HG02642 (cell line): ENCODE data around the gene ADD3.
A peak's percentile ranks its signal among the peaks of the same experiment; 100 is the strongest.
"Not testable (repeated sequence)": the region's sequence is repeated elsewhere in the genome, so short reads cannot be mapped to it uniquely, and the experiment has no call there.

ENCODE experiments used
- ATAC-seq: cut with Tn5 transposase; IDR thresholded peaks from one replicate; pipeline ENCODE4 v1.9.1; 2021; ENCODE audit warnings: mild to moderate bottlenecking; ENCODE audit not compliant: unreplicated experiment, poor library complexity

Gene ADD3

GRCh38 chr10:110088367-110089104, 80.8 kb downstream of the ADD3 start:
- no peak for ATAC-seq

GRCh38 chr10:110091830-110092229, 84.0 kb downstream of the ADD3 start:
- ATAC-seq: no peak

- no peak for ATAC-seq
Observed at GRCh38 chr10:110093722-110094121, 85.9 kb downstream of the ADD3 start.

DNA sequence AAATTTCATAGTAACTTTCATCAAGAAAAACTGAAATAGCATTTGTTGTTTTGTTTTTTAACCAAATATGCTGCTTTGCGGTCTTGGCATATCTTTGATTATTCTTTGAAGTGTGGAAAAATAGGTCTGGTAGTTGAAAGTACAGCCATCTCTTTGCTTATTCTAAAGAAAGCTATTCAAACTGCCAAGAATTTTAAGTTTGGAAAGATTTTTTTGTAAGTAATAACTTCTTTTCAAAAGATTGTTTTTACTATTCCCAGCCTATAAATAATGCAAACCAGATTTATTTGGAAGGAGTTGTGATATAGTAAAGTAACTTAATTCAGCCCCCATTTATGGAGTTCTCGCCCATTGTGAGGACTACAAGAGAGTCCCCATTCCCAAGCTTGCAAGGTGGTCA, 87.0 kb downstream of the ADD3 start:
- ATAC-seq: no peak

GRCh38 chr10:110101464-110102144, 93.8 kb downstream of the ADD3 start:
- ATAC-seq: no peak

DNA sequence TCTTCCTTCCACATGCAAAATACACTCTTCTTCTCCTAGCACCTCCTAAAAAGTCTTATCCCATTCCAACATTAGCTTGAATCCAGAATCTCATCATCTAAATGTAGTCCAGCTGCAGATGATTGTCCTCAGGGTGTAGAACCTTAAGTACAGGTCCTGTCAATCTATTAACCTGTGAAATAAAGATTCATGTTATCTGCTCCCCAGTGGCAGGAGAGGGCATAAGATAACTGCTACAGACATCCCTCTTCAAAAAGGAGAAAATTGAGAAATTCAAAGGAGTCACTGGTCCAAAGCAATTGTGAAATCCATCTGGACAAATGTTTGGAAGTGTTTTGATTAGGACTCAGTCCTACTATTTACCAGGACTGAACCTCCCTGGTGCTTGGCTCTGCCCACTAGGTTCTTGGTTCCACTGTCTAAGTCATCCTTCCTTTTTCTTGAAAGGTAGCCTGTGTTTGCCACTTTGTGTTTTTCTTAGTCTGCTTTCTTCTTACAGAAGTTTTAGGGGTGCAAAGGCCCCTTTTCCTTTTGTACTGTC, 96.2 kb downstream of the ADD3 start:
- ATAC-seq: no peak

GRCh38 chr10:110105873-110106272, 98.1 kb downstream of the ADD3 start:
- no peak for ATAC-seq

GRCh38 chr10:110107430-110107829, 99.6 kb downstream of the ADD3 start:
- no peak for ATAC-seq

DNA sequence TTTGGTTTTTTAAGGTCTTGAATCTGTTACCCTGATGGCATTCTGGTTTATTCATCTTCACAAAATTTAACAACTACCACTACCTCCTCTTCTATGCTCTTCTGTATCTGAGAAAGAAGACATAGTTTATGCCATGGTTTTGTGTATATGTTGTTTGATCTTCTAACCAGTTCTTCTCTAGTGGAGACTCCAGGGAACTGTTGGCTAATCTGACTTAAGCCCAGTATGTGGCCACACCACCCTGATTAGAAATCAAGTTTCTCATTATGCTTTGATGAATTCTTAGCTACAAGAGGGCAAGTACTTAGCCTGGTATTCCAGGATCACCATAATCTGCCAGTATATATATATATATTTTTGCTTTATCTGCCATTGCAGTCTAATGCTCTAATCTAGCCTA, 100.1 kb downstream of the ADD3 start:
- no peak for ATAC-seq

DNA sequence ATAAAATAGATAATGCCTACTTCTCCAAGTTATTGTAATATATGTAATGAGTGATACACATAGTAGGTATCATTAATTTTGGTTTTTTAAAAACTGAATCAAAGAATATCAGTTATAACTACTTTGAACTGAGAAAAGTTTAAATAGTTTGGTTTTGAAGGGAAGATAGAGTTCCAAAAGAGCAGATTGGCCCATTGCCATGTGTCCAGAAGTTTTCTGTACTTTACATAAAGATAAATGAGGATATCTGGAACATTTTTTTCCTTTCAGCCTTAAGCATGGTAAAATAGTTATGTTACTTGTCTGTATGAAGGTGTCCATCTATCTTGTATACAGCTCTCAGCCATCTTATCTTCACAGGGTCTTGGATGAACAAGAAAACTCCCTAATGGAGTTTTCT, 101.7 kb downstream of the ADD3 start:
- no peak for ATAC-seq

- ATAC-seq: no peak
Observed at GRCh38 chr10:110110338-110110737, 102.6 kb downstream of the ADD3 start.

GRCh38 chr10:110113670-110114337, 106.0 kb downstream of the ADD3 start:
- no peak for ATAC-seq

DNA sequence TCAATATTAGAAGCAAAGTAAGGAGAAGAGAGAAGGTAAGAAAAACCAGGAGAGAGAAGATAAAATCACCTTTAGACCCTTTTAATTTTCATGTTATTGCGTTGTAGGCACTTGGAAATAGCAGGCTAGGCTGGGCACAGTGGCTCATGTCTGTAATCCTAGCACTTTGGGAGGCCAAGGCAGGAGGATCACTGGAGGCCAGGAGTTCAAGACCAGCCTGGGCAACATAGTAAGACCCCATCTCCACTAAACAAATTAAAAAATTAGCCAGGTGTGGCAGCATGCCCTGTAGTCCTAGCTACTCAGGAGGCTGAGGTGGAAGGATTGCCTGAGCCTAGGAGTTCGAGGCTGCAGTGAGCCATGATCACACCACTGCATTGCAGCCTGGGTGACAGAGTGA, 106.9 kb downstream of the ADD3 start:
- ATAC-seq: not testable (repeated sequence)

DNA sequence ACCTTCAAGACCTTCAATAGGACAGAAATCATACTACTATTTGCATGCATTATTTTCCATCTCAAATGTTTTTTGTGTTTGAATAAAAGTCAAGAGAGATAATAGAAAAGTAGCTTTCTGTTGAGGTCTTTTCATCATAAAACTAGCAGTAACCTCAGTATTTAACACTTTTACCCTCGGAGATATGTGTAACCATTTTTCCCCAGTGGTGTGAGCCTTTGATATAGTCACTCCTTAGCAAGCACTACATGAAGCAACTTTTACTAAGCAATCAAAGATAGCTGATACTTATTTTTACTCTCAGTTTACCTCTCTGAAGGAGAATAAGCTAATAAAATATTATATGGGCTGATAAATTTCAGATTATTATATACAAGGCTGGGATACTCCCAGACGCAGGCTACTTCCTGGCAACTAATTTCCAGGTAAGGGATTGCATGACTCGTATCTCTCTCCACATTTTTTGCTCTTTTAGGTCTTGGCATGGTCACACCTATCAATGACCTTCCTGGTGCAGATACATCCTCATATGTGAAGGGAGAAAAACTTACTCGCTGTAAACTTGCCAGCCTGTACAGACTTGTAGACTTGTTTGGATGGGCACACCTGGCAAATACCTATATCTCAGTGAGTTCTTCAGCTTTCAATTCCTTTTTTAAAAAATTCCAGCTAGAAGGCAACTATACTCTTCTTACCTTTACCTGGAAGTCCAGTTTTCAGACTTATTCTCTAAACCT, 108.2 kb downstream of the ADD3 start:
- ATAC-seq: no peak

DNA sequence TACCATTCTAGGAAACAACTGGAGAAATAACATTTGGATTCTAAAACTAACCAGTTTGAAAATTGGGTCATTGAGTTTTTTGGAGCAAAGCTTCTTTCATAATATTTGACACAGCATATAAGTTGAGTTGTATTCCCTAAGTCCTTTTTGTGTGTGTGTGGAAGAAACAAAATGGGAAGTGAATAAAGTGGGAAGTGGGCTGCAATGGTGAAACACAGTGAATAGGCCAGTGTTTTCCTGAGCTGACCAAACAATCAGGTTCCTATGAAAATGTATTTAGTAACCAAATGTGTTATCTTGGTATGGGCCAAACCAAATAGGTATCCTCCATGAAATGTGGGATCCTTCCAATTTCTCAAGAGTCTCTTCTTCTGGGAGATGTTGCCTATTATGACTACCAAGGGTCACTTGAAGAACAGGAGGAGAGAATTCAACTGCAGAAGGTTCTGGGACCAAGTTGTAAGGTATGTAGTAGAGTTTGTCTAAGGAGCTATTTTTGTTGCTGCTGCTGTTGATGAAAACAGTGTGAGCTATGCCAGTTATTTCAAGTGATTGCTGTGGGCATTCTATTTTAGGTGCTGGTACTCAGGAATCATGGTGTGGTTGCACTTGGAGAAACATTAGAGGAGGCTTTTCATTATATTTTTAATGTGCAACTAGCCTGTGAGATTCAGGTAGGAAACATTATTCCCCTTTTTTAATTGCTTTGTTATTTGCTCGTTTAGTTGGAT, 111.3 kb downstream of the ADD3 start:
- no peak for ATAC-seq

- no peak for ATAC-seq
Observed at GRCh38 chr10:110123594-110123993, 115.8 kb downstream of the ADD3 start.

DNA sequence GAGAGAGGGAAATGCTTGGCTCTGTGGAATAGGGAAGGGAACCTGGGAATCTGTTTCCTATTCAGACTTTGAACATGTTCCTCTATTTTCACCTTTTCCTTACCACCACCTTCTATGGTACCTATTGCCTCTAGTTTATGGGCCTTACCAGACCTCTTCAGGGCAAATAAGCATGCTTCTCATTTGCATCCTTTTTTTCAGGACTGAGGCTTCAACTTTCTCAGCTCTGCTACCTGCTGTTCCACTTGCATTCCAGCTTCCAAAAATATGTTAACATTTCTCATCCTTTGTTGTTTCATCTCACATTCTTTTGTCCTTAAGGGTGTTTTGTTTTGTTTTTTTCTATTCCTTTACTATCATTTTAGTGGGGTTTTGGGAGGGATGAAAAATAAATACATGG, 121.7 kb downstream of the ADD3 start:
- no peak for ATAC-seq

DNA sequence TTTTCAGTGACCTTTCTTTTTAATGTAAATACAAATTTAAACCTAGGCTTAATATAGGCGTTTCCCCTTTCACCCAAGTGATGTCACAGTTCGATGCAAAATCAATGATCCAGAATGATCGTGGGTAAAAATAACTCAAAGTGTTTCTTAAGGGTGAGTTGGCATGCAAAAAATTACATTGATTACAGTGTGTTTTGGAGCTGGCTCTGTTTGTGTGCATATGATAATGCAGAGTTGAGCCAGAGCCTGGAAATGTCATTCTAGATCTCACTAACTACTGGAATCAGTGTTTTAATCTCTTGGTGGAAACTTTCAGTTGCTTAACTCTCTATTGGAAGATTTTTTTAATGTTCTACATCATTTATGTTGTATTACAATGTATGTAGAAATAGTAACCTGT, 127.1 kb downstream of the ADD3 start:
- no peak for ATAC-seq

DNA sequence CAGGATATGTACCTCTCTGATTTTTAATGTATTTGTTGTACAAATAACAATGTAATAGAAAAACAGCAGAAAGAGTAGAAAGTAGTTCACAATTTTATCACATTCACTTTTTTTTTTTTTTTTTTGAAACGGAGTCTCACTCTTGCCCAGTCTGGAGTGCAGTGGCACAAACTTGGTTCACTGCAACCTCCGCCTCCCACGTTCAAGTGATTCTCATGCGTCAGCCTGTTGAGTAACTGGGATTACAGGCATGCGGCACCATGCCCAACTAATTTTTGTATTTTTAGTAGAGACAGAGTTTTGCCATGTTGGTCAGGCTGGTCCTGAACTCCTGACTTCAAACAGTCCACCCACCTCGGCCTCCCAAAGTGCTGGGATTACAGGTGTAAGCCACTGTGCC, 128.1 kb downstream of the ADD3 start:
- not testable (repeated sequence) for ATAC-seq

DNA sequence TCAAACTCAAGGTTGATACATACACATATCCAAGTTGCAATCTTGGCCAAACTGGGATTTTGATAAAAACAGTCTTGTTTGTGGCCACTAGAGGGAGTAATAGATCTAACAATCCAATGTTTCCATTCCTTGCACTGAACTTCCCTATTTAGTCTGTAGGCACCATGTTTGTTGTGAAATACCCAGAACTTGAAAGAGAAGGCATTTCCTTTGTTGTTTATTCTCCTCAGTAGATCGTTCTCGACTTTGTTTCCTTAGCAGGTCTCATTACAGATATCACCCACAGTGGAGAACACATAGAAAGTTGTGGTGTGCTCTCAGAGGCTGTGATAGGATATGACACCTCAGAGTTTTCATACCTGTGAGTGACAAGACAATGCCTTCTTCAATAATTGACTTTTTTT, 129.4 kb downstream of the ADD3 start:
- ATAC-seq: peak; percentile 63
